ENCODE data around the gene CAVIN1. TPM values are rescaled to one million over a fixed set of nuclear protein-coding genes. Genes with fewer than 3 reads are reported as not detected.
A peak's percentile ranks its signal among the peaks of the same experiment; 100 is the strongest.
"Not testable (repeated sequence)": the region's sequence is repeated elsewhere in the genome, so short reads cannot be mapped to it uniquely, and the experiment has no call there.

The CAVIN1 gene
- total RNA-seq, 1 donor from 2014 or later, result 371 TPM

DNA sequence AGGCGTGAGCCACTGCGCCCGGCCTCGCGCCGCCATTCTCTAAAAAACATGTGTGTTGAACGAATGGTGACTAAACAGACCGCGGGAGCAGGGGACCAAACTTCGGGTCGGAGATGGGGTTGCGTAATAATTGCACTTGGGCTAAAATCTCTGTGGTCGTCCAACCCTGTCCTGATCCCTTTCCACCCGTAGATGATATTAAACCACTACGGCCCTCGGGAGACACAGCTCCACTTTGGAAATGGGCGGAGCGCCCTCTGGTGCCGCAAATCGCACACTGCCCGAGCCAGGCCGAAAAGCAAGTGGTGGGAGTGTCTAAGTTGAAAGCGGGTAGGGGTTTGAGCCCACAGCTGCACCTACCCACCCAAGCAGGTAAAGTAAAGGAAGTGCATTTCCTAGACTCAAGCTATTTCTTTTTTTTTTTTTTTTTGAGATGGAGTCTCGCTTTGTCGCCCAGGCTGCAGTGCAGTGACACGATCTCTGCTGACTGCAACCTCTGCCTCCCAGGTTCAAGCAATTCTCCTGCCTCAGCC lies 17.0 kb downstream of the CAVIN1 start:
- DNase-seq (ENCODE audit: low read depth in 2 of 2), result peak; percentile 79 to 88

- DNase-seq (ENCODE audit: low read depth in 2 of 2), result no peak
Measured at GRCh38 chr17:42405076-42405475, 18.0 kb downstream of the CAVIN1 start.

DNA sequence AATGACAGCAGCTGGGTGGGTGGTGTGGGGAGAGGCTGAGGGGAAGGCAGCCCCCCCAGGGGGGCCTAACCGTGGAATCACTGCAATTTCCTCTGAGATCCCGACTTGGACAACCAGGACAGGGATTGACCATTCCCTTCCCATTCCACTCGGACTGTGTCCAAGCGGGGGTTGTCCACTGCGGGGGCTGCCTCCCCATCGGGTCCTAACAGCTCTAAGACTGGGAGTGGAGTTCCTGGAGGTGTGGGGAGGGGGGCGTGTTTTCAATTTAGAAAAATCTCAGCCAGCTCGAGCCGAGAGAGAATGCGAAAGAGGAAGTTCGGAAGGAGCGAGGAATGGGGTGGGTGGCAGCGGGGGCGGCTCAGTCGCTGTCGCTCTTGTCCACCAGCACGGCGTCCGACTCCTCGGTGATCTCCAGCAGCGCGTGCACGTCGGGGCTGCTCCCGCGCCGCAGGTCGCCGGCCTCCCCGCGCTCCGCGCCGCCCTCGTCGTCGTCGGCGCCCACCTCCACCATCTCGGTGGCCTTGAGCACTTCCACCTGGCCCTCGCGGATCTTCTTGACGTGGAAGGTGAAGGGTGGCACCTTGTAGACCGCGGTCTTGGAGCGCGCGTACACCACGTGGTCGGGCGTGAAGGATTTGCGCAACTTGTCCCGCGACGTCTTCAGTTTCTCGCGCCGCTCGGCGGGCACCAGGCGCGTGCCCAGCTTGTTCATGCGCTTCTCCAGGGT lies 18.6 kb downstream of the CAVIN1 start:
- no peak for DNase-seq (ENCODE audit: low read depth in 2 of 2)

GRCh38 chr17:42403150-42403549 lies 19.9 kb downstream of the CAVIN1 start:
- DNase-seq (ENCODE audit: low read depth in 2 of 2), result peak in 1 of 2 donors; percentile 12

GRCh38 chr17:42402117-42402516 lies 20.9 kb downstream of the CAVIN1 start:
- no peak for DNase-seq (ENCODE audit: low read depth in 2 of 2)

- DNase-seq (ENCODE audit: low read depth in 2 of 2), result not testable (repeated sequence)
Measured at GRCh38 chr17:42400844-42401375, 22.1 kb downstream of the CAVIN1 start.

DNA sequence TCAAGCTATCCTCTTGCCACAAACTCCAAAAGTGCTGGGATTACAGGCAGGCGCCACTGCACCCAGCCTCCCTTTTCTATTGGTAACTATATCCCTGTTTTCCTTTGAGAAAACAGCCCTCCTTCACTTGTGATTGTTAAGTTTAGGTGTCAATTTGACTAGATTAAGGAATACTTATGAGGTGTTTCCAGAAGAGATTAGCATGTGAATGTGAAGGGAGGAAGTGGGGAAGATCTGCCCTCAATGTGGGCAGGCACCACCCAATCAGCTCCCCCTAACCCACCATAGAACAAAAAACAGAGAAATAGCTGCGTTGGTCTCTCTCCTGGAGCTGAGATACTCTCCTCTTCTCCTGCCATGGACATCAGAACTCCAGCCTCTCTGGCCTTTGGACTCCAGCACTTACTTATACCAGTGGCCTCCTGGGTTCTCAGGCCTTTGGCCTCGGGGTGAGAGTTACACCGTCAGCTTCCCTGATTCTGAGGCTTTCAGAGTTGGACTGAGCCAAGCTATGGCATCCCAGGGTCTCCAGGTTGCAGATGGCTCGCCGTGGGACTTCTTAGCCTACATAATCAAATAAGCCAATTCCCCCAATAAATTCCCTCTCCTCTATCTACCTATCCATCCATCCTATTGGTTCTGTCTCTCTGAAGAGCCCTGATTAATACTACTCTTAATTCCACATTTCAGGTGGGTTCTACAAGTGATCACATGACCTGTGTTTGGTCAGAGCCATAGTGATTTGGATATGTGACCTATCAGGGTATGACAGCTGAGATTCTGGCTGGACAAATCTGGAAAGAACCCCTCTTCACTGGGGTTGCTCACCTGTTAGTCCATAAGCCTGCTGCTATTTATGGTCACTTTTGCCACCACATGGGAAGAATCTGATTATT lies 22.9 kb downstream of the CAVIN1 start:
- no peak for DNase-seq (ENCODE audit: low read depth in 2 of 2)

DNA sequence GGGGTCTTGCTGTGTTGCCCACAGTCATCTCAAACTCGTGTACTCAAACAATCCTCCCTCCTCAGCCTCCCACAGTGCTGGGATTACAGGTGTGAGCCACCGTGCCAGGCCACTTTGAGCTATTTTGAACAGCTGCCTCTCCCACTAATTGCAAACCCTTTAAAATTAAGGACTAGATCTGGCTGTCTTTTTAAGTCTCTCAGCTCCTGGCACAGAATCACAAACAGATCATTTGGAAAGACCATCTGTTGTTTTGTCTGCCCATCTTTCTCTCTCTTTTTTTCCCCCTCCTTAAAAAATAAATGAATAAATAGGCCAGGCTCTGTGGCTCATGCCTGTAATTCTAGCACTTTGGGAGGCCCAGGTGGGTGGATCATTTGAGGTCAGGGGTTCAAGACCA lies 23.9 kb downstream of the CAVIN1 start:
- no peak for DNase-seq (ENCODE audit: low read depth in 2 of 2)

DNA sequence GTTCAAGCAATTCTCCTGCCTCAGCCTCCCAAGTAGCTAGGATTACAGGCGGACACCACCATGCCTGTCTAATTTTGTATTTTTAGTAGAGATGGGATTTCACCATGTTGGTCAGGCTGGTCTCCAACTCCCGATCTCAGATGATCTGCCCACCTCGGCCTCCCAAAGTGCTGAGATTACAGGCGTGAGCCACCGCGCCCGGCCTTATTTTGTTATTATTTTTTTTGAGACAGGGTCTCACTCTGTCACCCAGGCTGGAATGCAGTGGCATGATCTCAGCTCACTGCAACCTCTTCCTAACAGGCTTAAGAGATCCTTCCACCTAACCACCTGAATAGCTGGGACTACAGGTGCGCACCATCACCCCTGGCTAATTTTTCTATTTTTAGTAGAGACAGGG lies 27.5 kb downstream of the CAVIN1 start:
- DNase-seq (ENCODE audit: low read depth in 2 of 2), result not testable (repeated sequence)

- peak; percentile 16 to 47 for DNase-seq (ENCODE audit: low read depth in 2 of 2)
Measured at GRCh38 chr17:42394838-42395237, 28.2 kb downstream of the CAVIN1 start.

DNA sequence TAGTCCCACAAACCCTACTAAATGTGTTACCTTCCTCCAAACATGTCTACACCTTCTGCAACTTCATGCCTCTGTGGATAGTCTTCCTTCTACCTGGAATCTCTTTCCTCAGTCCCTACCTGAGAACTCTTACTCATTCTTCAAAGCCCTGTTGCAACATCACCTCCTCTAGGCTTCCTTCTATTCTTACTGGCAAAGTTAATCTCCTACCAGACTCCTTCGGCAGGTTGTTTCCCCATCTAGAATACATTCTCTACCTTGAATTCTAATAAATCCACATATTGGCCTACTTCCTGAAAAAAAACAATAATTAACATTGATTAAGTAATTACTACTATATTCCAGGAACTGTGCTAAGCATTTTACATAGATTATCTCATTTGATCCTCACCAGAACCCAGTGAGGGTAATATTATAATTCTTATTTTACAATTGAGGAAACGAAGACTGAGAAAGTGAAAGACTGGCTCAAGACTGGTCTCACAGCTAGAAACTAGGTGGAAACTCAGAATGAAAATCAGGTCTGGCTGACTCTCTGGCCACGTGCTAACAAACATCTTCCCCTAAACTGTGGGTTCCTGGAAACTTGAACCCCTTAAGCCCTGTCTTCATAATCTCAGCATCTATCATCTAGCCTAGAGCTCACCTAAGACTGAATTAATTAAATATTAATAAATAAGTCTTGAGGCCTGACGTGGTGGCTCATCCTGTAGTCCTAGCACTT lies 30.2 kb downstream of the CAVIN1 start:
- no peak for DNase-seq (ENCODE audit: low read depth in 2 of 2)

DNA sequence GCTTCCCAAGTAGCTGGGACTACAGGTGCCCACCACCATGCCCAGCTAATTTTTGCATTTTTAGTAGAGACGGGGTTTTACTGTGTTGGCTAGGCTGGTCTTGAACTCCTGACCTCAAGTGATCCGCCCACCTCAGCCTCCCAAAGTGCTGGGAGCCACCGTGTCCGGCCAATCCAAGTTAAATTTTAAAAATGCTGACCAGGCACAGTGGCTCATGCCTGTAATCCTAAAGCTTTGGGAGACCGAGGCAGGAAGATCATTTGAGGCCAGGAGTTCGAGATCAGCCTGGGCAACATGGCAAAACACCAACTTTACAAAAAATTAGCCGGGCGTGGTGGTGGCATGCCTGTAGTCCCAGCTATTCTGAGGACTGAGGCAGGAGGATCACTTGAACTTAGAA lies 31.6 kb downstream of the CAVIN1 start:
- not testable (repeated sequence) for DNase-seq (ENCODE audit: low read depth in 2 of 2)

- no peak for DNase-seq (ENCODE audit: low read depth in 2 of 2)
Measured at GRCh38 chr17:42389899-42390298, 33.2 kb downstream of the CAVIN1 start.

- DNase-seq (ENCODE audit: low read depth in 2 of 2), result no peak
Measured at GRCh38 chr17:42389135-42389417, 34.0 kb downstream of the CAVIN1 start.

DNA sequence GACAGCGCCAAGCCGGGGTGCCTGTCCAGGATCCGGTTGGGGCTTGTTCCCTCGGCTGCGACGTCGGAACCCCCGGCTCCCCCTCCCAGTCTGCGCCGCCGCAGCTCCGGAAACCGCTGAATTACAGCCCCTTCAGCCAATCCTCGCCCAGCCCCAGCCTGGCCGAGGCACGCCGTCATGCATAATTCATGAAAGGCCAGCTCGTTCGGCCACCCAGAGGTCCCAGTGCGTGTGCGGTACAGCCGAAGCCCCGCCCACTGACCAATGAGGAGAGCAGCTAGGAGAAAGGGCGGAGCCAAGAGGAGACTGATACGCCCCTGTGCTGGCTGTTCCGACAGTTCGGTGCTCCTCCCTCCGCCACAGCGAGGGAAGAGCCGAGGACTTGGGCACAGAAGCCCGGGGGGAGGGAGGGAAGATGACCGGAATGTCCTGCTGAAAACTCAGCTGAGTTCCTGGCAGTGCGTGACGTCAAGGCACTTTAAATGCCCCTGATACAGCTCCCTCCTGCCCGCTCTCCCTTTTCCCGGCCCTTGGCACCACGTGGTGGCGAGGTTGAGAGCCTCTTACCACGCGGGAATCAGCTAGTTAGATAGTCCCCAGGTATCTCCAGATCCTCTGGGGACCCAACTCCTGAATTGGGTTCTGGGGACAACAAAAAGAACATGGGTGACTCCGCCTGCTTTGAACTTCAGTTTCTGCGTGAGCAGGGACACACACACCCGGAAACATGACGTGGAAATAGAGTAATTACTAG lies 34.5 kb downstream of the CAVIN1 start, which contains the start of gene STAT3:
TSS of gene STAT3 (minus strand) at position 62 of the 754 bp plus-strand sequence. CDS start 39,926 bp downstream, outside the sequence.
- DNase-seq (ENCODE audit: low read depth in 2 of 2), result peak; percentile 100

DNA sequence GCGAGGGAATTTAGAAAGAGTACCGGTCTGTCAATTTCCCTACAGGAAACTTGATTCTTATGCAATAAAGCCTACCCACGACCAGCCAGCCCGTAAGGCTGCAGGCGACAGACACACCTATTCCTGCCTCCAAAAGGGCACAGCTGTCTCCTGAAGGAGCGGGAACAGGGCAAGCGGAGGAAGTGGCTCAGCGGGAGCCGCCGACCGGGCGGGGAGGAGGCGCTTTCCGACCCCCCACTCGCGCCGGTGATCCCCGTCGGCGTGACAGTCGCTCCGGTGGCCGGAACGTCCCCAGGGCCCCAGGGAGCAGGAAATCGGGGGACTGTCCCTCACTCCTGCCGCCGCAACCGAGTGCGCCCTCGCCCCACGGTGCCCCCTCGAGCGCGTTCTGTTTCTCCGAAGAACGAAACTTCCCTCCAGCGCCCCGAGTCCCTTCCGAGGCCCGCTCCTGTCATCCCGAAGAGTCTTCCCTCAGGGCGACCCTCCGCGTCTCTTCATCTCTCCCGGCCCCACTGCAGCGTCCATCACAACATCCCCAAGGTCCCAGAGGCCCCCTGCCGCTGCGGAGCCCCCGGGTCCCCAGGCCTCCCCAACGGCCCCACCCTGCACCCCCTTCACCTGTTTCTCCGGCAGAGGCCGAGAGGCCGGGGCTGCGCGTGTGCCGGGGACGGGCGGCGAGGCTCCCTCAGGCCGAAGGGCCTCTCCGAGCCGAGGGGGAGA lies 35.2 kb downstream of the CAVIN1 start:
- DNase-seq (ENCODE audit: low read depth in 2 of 2), result peak; percentile 40 to 43

- peak; percentile 36 to 48 for DNase-seq (ENCODE audit: low read depth in 2 of 2)
Measured at GRCh38 chr17:42386777-42387657, 36.0 kb downstream of the CAVIN1 start.

DNA sequence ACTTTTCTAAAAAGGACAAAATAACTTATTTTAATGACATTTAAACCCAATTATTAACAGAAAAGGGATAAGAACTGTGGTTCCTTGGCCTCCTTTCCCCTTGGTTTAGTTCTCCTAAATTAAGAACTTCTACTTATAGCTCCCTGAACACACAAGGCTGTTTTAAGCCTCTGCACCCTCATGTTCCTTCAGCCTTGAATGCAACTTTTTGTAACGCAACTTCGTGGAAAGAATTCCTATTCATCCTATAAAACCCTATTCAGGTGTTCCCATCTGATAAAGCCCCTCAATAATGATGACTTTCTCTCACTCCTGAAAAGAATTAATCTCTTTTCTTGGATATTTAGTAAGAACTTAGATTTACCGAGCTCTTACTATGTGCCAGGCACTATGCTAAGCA lies 41.2 kb downstream of the CAVIN1 start:
- DNase-seq (ENCODE audit: low read depth in 2 of 2), result no peak

DNA sequence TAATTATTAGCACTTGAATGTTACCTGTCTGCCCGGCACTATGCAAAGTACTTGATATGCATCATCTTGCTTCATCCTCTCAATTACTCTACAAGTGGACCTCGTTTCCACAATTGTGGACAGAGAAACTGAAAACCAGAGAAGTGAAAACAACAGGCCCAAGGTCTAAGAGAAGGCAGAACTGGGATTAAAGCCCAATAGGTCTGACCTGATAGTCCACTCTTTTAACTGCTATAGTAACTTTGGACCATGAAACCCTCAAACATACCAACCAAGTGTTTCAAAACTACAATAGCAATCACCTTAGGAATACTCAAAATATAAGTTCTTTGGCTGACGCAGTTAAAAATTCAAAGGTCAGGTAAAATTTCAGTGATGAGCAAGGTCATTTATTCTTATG lies 42.1 kb downstream of the CAVIN1 start:
- no peak for DNase-seq (ENCODE audit: low read depth in 2 of 2)

Measured in lung microvascular endothelial cell (primary cell).